ENCODE results near the gene KRTAP2-1. TPM values are rescaled to one million over a fixed set of nuclear protein-coding genes. Genes with fewer than 3 reads are reported as not detected.
"Not testable (repeated sequence)": the region's sequence is repeated elsewhere in the genome, so short reads cannot be mapped to it uniquely, and the experiment has no call there.

The KRTAP2-1 gene
- polyA plus RNA-seq, 1 donor, result not detected

- DNase-seq (ENCODE audit: low read depth), result no peak
Observed at GRCh38 chr17:41012326-41013120, 34.6 kb downstream of the KRTAP2-1 start.

- no peak for DNase-seq (ENCODE audit: low read depth)
Observed at GRCh38 chr17:41010441-41010840, 36.7 kb downstream of the KRTAP2-1 start.

GRCh38 chr17:41009936-41010335 is 37.2 kb downstream of the KRTAP2-1 start:
- DNase-seq (ENCODE audit: low read depth), result no peak

- DNase-seq (ENCODE audit: low read depth), result no peak
Observed at GRCh38 chr17:41009301-41009760, 37.8 kb downstream of the KRTAP2-1 start.

- DNase-seq (ENCODE audit: low read depth), result no peak
Observed at GRCh38 chr17:41008811-41009210, 38.3 kb downstream of the KRTAP2-1 start, which contains the start of gene KRTAP3-1. Gene KRTAP3-1 (minus strand): TSS chr17:41009128. CDS start chr17:41009074, 54 bp downstream.

- no peak for DNase-seq (ENCODE audit: low read depth)
Observed at GRCh38 chr17:41004397-41004796, 42.7 kb downstream of the KRTAP2-1 start.

- no peak for DNase-seq (ENCODE audit: low read depth)
Observed at GRCh38 chr17:41003926-41004325, 43.2 kb downstream of the KRTAP2-1 start.

- DNase-seq (ENCODE audit: low read depth), result no peak
Observed at GRCh38 chr17:41002814-41003213, 44.3 kb downstream of the KRTAP2-1 start.

- no peak for DNase-seq (ENCODE audit: low read depth)
Observed at GRCh38 chr17:41001795-41002194, 45.3 kb downstream of the KRTAP2-1 start.

GRCh38 chr17:40999563-40999962 is 47.6 kb downstream of the KRTAP2-1 start, which contains the start of gene KRTAP3-2:
Gene KRTAP3-2 (minus strand): TSS chr17:40999906. CDS start chr17:40999853, 53 bp downstream.
- not testable (repeated sequence) for DNase-seq (ENCODE audit: low read depth)

GRCh38 chr17:40997361-40997760 is 49.8 kb downstream of the KRTAP2-1 start:
- no peak for DNase-seq (ENCODE audit: low read depth)

GRCh38 chr17:40996829-40997228 is 50.3 kb downstream of the KRTAP2-1 start:
- DNase-seq (ENCODE audit: low read depth), result no peak

Other genes starting within 250 kb of the KRTAP2-1 start
- not detected for gene KRT28, start 247.4 kb downstream of the KRTAP2-1 start, polyA plus RNA-seq (ENCODE audit: insufficient read length)
- gene KRT10, start 224.7 kb downstream of the KRTAP2-1 start, polyA plus RNA-seq (ENCODE audit: insufficient read length), result 35.8 TPM
- 0.08 TPM for gene KRT12, start 180.1 kb downstream of the KRTAP2-1 start, polyA plus RNA-seq (ENCODE audit: insufficient read length)
- not detected for gene KRT20, start 162.1 kb downstream of the KRTAP2-1 start, polyA plus RNA-seq (ENCODE audit: insufficient read length)
- 0.19 TPM for gene KRT23, start 109.7 kb downstream of the KRTAP2-1 start, polyA plus RNA-seq (ENCODE audit: insufficient read length)
- 7.2 TPM for gene KRT39, start 80.4 kb downstream of the KRTAP2-1 start, polyA plus RNA-seq (ENCODE audit: insufficient read length)
- gene KRT40, start 63.0 kb downstream of the KRTAP2-1 start, polyA plus RNA-seq (ENCODE audit: insufficient read length), result 10.9 TPM
- gene KRTAP3-3, start 53.2 kb downstream of the KRTAP2-1 start, polyA plus RNA-seq (ENCODE audit: insufficient read length), result not detected
- gene KRTAP3-2, start 47.4 kb downstream of the KRTAP2-1 start, polyA plus RNA-seq (ENCODE audit: insufficient read length), result 0.52 TPM
- not detected for gene KRTAP3-1, start 38.2 kb downstream of the KRTAP2-1 start, polyA plus RNA-seq (ENCODE audit: insufficient read length)
- gene KRTAP1-5, start 20.1 kb downstream of the KRTAP2-1 start, polyA plus RNA-seq (ENCODE audit: insufficient read length), result not detected
- not detected for gene KRTAP1-4, start 17.1 kb downstream of the KRTAP2-1 start, polyA plus RNA-seq (ENCODE audit: insufficient read length)
- gene KRTAP1-3, start 12.4 kb downstream of the KRTAP2-1 start, polyA plus RNA-seq (ENCODE audit: insufficient read length), result not detected
- not detected for gene KRTAP1-1, start 5.9 kb downstream of the KRTAP2-1 start, polyA plus RNA-seq (ENCODE audit: insufficient read length)
- not detected for gene KRTAP2-2, start 7.9 kb upstream of the KRTAP2-1 start, polyA plus RNA-seq (ENCODE audit: insufficient read length)
- not detected for gene KRTAP2-3, start 12.8 kb upstream of the KRTAP2-1 start, polyA plus RNA-seq (ENCODE audit: insufficient read length)
- gene KRTAP2-4, start 18.6 kb upstream of the KRTAP2-1 start, polyA plus RNA-seq (ENCODE audit: insufficient read length), result not detected
- not detected for gene KRTAP4-7, start 36.8 kb upstream of the KRTAP2-1 start, polyA plus RNA-seq (ENCODE audit: insufficient read length)
- gene KRTAP4-8, start 50.8 kb upstream of the KRTAP2-1 start, polyA plus RNA-seq (ENCODE audit: insufficient read length), result not detected
- gene KRTAP4-16, start 54.9 kb upstream of the KRTAP2-1 start, polyA plus RNA-seq (ENCODE audit: insufficient read length), result not detected
- gene KRTAP4-9, start 58.1 kb upstream of the KRTAP2-1 start, polyA plus RNA-seq (ENCODE audit: insufficient read length), result not detected
- not detected for gene KRTAP4-11, start 71.1 kb upstream of the KRTAP2-1 start, polyA plus RNA-seq (ENCODE audit: insufficient read length)
- gene KRTAP4-12, start 76.9 kb upstream of the KRTAP2-1 start, polyA plus RNA-seq (ENCODE audit: insufficient read length), result not detected
- gene KRTAP4-6, start 93.2 kb upstream of the KRTAP2-1 start, polyA plus RNA-seq (ENCODE audit: insufficient read length), result not detected
- not detected for gene KRTAP4-5, start 102.5 kb upstream of the KRTAP2-1 start, polyA plus RNA-seq (ENCODE audit: insufficient read length)
- gene KRTAP4-4, start 113.4 kb upstream of the KRTAP2-1 start, polyA plus RNA-seq (ENCODE audit: insufficient read length), result not detected
- not detected for gene KRTAP4-3, start 120.9 kb upstream of the KRTAP2-1 start, polyA plus RNA-seq (ENCODE audit: insufficient read length)
- gene KRTAP4-2, start 130.9 kb upstream of the KRTAP2-1 start, polyA plus RNA-seq (ENCODE audit: insufficient read length), result not detected
- not detected for gene KRTAP4-1, start 137.6 kb upstream of the KRTAP2-1 start, polyA plus RNA-seq (ENCODE audit: insufficient read length)
- gene KRTAP9-1, start 142.6 kb upstream of the KRTAP2-1 start, polyA plus RNA-seq (ENCODE audit: insufficient read length), result not detected
- gene KRTAP9-2, start 179.3 kb upstream of the KRTAP2-1 start, polyA plus RNA-seq (ENCODE audit: insufficient read length), result not detected
- not detected for gene KRTAP9-3, start 185.1 kb upstream of the KRTAP2-1 start, polyA plus RNA-seq (ENCODE audit: insufficient read length)
- gene KRTAP9-8, start 190.7 kb upstream of the KRTAP2-1 start, polyA plus RNA-seq (ENCODE audit: insufficient read length), result not detected
- not detected for gene KRTAP9-4, start 202.4 kb upstream of the KRTAP2-1 start, polyA plus RNA-seq (ENCODE audit: insufficient read length)
- not detected for gene KRTAP9-9, start 208.1 kb upstream of the KRTAP2-1 start, polyA plus RNA-seq (ENCODE audit: insufficient read length)
- 0.22 TPM for gene KRTAP9-6, start 218.1 kb upstream of the KRTAP2-1 start, polyA plus RNA-seq (ENCODE audit: insufficient read length)
- gene KRTAP9-7, start 228.4 kb upstream of the KRTAP2-1 start, polyA plus RNA-seq (ENCODE audit: insufficient read length), result not detected

Measured in forelimb muscle (tissue), 1 donor.